B cell (primary cell): Measurements from ENCODE around the gene NDOR1. TPM values are rescaled to one million over a fixed set of nuclear protein-coding genes. Genes with fewer than 3 reads are reported as not detected.

Source experiments
- ATAC-seq: fragments of 200-7000 bp; cut with Tn5 transposase; one replicate; pipeline ENCODE4 v1.10.0; 2021; ENCODE audit warnings: low read depth, mild to moderate bottlenecking, moderate number of reproducible peaks, moderate library complexity
- CTCF ChIA-PET: fragments of 350-600 bp; sonication (Branson Sonifier 250); formaldehyde crosslinking; loops from one replicate; lab custom pipeline; 2021; ENCODE audit warnings: antibody characterized with exemption, inconsistent platforms; lab: Charles Lee
- POLR2A ChIA-PET: fragments of 350-600 bp; sonication (Branson Sonifier 250); formaldehyde crosslinking; loops from one replicate; lab custom pipeline; 2021; ENCODE audit warnings: antibody characterized with exemption; lab: Charles Lee
- DNase-seq: peaks from one replicate; pipeline ENCODE4 v3.0.0; 2013
- H2AFZ ChIP-seq: 2 replicates; pipeline ENCODE4 v1.6.1; 2012; ENCODE audit warnings: mild to moderate bottlenecking, low read depth, low read length; ENCODE audit not compliant: insufficient read depth, poor library complexity, severe bottlenecking
- H3K27ac ChIP-seq, 2 donors: 1 replicate in 1 of 2; 2 replicates in 1 of 2; pipeline ENCODE4 v1.5.1; 2012 to 2013; ENCODE audit warnings: low read length in 2 of 2, mild to moderate bottlenecking in 2 of 2, moderate library complexity in 1 of 2
- H3K27me3 ChIP-seq, 4 experiments: fragments of 200-600 bp in 1 of 4; sonication (generic) in 1 of 4; replicated peaks in 1 of 4; 1 replicate in 2 of 4; 2 replicates in 2 of 4; pipeline versions ENCODE4 v1.6.1 to v1.7.0; 2013 to 2016; ENCODE audit warnings: low read length in 3 of 4, mild to moderate bottlenecking in 2 of 4, mixed read lengths in 1 of 4, moderate library complexity in 1 of 4; ENCODE audit not compliant: insufficient read depth in 4 of 4, control insufficient read depth in 3 of 4; ENCODE audit errors: control extremely low read depth in 1 of 4
- H3K36me3 ChIP-seq, 2 experiments: replicated peaks in 1 of 2; 1 replicate in 1 of 2; 2 replicates in 1 of 2; pipeline versions ENCODE4 v1.6.1 to v1.7.1; 2013; ENCODE audit warnings: low read length in 1 of 2; ENCODE audit not compliant: insufficient read depth in 2 of 2, control insufficient read depth in 1 of 2; ENCODE audit errors: control extremely low read depth in 1 of 2, extremely low read depth in 1 of 2
- H3K4me1 ChIP-seq, 2 donors: fragments of 200-600 bp in 1 of 2; sonication (generic) in 1 of 2; 1 replicate in 1 of 2; 2 replicates in 1 of 2; pipeline versions ENCODE4 v1.5.1 to v1.6.1; 2013 to 2017; ENCODE audit warnings: low read length in 2 of 2; ENCODE audit not compliant: control insufficient read depth in 2 of 2, insufficient read depth in 2 of 2
- H3K4me2 ChIP-seq: replicated peaks from 2 replicates; pipeline ENCODE3; 2012; ENCODE audit warnings: mild to moderate bottlenecking, low read depth, low read length; ENCODE audit not compliant: poor library complexity, severe bottlenecking
- H3K4me3 ChIP-seq, 5 experiments: fragments of 200-600 bp in 1 of 5; sonication (generic) in 1 of 5; 1 replicate in 3 of 5; 2 replicates in 2 of 5; pipeline versions ENCODE4 v1.5.1 to v1.7.0; 2011 to 2016; ENCODE audit warnings: low read length in 4 of 5, mild to moderate bottlenecking in 4 of 5, low read depth in 2 of 5, control low read depth in 1 of 5, moderate library complexity in 1 of 5; ENCODE audit not compliant: insufficient read depth in 1 of 5; ENCODE audit errors: control extremely low read depth in 1 of 5, extremely low read depth in 1 of 5
- H3K79me2 ChIP-seq: fragments of 200-600 bp; sonication (generic); one replicate; pipeline ENCODE4 v1.6.0; 2016; ENCODE audit warnings: low read length; ENCODE audit not compliant: control insufficient read depth, insufficient read depth
- H3K9ac ChIP-seq: fragments of 200-600 bp; sonication (generic); 2 replicates; pipeline ENCODE4 v1.6.1; 2017; ENCODE audit warnings: mild to moderate bottlenecking, low read length, moderate library complexity
- H3K9me3 ChIP-seq, 3 donors: one replicate each; pipeline versions ENCODE4 v1.6.1 to v1.7.1; 2013; ENCODE audit warnings: low read length in 2 of 3; ENCODE audit not compliant: control insufficient read depth in 2 of 3, insufficient read depth in 1 of 3; ENCODE audit errors: control extremely low read depth in 1 of 3
- H4K20me1 ChIP-seq: 2 replicates; pipeline ENCODE4 v1.6.0; 2012; ENCODE audit warnings: mild to moderate bottlenecking, low read length; ENCODE audit not compliant: insufficient read depth, control insufficient read depth, poor library complexity, severe bottlenecking
- H3K27ac Mint-ChIP-seq: one replicate; pipeline ENCODE4 v1.8.0; 2021; ENCODE audit warnings: mixed read lengths
- H3K27me3 Mint-ChIP-seq: one replicate; pipeline ENCODE4 v1.8.0; 2021; ENCODE audit warnings: mixed read lengths
- H3K4me1 Mint-ChIP-seq: one replicate; pipeline ENCODE4 v1.8.0; 2021; ENCODE audit warnings: mixed read lengths
- H3K4me3 Mint-ChIP-seq: one replicate; pipeline ENCODE4 v1.8.0; 2021; ENCODE audit warnings: mixed read lengths
- H3K9me3 Mint-ChIP-seq: one replicate; pipeline ENCODE4 v1.8.0; 2022; ENCODE audit warnings: mixed read lengths; ENCODE audit not compliant: insufficient read depth
- EZH2 ChIP-seq: IDR thresholded peaks from 2 replicates; pipeline ENCODE4 v1.6.1; 2012; ENCODE audit warnings: borderline replicate concordance, low read depth, mild to moderate bottlenecking, moderate library complexity, low read length; ENCODE audit not compliant: insufficient read depth, poor library complexity, severe bottlenecking
- WGBS: methylation state at CpG from one replicate; pipeline ENCODE4 v1.1.5; 2013; ENCODE audit warnings: missing lambda C conversion rate; ENCODE audit not compliant: insufficient coverage; 5-methylcytosine and 5-hydroxymethylcytosine counted together
- intact Hi-C: fragments of 100-400 bp; cut with micrococcal nuclease; formaldehyde crosslinking; loops from one replicate; pipeline ENCODE4 v1.10.0; 2022
- polyA plus RNA-seq: library from polyadenylated mRNA; depleted of rRNA; stranded (reverse); fragments of >200 nt; gene quantifications from 2 replicates; pipeline ENCODE4 v1.2.3, GENCODE V29; 2012
- total RNA-seq, 2 donors: library from RNA; stranded (reverse); fragments of 120-200 nt in 1 of 2; gene quantifications; 1 replicate in 1 of 2; 2 replicates in 1 of 2; pipeline versions ENCODE4 v1.2.3 to v1.2.4, GENCODE V29; 2013 to 2022
- TF ChIP-seq, protein P1 (sequence below): fragments of 200-600 bp; IDR thresholded peaks from one replicate; pipeline ENCODE4 v1.8.0; 2022; ENCODE audit warnings: antibody characterized with exemption, mild to moderate bottlenecking

Gene NDOR1
- total and polyA plus RNA-seq, 2 donors (not counting 1 experiment from before 2014, with no cell fraction given): 36.4 to 40.9 TPM

DNA sequence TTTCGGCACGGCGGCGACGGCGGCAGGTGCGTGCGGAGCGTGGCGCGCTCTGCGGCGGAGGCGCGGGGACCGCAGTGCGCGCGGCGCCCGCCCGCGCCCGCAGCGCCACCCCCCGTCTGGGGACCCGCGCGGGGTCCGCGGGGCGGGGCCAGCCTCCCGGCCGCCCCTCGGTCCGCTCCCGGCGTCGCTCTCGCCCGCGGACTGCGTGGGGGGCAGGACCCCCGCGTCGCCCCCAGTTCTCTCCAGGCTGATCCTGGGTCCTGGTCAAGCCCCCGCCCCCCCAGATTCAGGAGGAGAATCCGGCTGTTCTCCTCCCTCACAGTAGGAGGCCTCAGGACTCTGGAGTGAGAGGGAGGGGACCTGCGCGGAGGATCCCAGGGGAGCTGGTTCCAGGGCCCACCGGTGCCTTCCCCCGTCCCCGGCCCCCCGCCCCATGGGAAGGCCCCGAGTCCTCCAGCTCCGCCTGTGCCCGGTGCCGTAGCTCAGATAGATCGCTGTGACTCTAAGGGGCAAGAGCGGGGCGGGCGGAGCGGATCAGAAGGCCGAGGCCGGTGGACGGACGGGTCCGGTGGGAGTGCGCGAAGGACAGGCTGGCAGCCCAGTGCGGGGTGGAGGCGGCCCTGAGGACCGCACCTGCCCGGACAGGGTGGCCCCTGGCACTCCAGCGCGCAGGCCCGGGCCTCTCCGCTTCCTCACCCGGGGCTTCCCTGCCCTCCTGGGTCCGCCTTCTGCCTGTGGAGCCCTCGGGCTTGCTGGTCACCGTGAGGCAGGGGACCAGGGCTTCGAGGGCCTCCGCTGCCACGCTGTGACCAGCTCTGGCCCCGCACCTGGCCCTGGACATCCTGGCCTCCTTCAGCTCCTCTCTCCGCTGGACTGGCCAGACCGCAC, 16.9 kb downstream of the NDOR1 start, which contains the start of gene RNF208:
TSS of gene RNF208 (minus strand) at position 51 of the 888 bp plus-strand sequence. CDS start 1,028 bp downstream, outside the sequence.
- Histone ChIP-seq H3K27ac (peak within 1 kb of the TSS; percentile 38 to 71), H3K9me3 (no peaks in the 10 kb centered on the region), H3K4me2 (peak within 1 kb of the TSS; percentile 95), H3K27me3 (peaks cover 0 to 8% (median 0%) of the 10 kb centered on the region in 4 experiments), H3K4me3 (peak within 1 kb of the TSS; percentile 5 to 73 (median 63)), H3K36me3 (no peaks in the 10 kb centered on the region), H3K4me1 (peaks cover 12 to 29% of the 10 kb centered on the region in 2 donors), H3K79me2 (no peaks in the 10 kb centered on the region), H4K20me1 (no peaks in the 10 kb centered on the region), H2AFZ (peak within 1 kb of the TSS; percentile 79), H3K9ac (peak within 1 kb of the TSS; percentile 73)
- ChIA-PET CTCF (interaction anchor here (0.5 to 7.0 kb wide), 11 partner anchors 16 to 193 kb away, joined by 3 to 76 read pairs (median 4); partner anchors contain the start of genes ANAPC2, NDOR1, SSNA1 and TMEM203), POLR2A (interaction anchor here (0.5 to 3.1 kb wide), 10 partner anchors 8 to 193 kb away, joined by 3 to 15 read pairs (median 8); partner anchors contain the start of genes ANAPC2, NDOR1, SSNA1 and TMEM203)
- Mint-ChIP-seq H3K4me3 (peak within 1 kb of the TSS; percentile 86), H3K27me3 (peaks cover under 1% of the 10 kb centered on the region), H3K9me3 (no peaks in the 10 kb centered on the region), H3K27ac (peak within 1 kb of the TSS; percentile 82), H3K4me1 (peaks cover 13% of the 10 kb centered on the region)
- no peak for DNase-seq
- TF ChIP-seq, protein P1, sequence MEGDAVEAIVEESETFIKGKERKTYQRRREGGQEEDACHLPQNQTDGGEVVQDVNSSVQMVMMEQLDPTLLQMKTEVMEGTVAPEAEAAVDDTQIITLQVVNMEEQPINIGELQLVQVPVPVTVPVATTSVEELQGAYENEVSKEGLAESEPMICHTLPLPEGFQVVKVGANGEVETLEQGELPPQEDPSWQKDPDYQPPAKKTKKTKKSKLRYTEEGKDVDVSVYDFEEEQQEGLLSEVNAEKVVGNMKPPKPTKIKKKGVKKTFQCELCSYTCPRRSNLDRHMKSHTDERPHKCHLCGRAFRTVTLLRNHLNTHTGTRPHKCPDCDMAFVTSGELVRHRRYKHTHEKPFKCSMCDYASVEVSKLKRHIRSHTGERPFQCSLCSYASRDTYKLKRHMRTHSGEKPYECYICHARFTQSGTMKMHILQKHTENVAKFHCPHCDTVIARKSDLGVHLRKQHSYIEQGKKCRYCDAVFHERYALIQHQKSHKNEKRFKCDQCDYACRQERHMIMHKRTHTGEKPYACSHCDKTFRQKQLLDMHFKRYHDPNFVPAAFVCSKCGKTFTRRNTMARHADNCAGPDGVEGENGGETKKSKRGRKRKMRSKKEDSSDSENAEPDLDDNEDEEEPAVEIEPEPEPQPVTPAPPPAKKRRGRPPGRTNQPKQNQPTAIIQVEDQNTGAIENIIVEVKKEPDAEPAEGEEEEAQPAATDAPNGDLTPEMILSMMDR: no peak
- TF ChIP-seq EZH2: no peak
- intact Hi-C loops: loop anchor here (1.0 to 5.0 kb wide), 7 partner anchors 14 to 385 kb away; partner anchors contain the start of genes ARRDC1, NDOR1, TMEM203 and TPRN
- WGBS: 3% methylated on average over 76 of the region's 88 CpGs
- ATAC-seq: no peak
